B cell (primary cell): ENCODE data around the gene ARMS2.

Experiments used
- CTCF ChIP-seq: fragments of 200-600 bp; IDR thresholded peaks from one replicate; pipeline ENCODE4 v1.8.0; 2022; ENCODE audit warnings: antibody characterized with exemption, mild to moderate bottlenecking
- EZH2 ChIP-seq: IDR thresholded peaks from 2 replicates; pipeline ENCODE4 v1.6.1; 2012; ENCODE audit warnings: borderline replicate concordance, low read depth, mild to moderate bottlenecking, moderate library complexity, low read length; ENCODE audit not compliant: insufficient read depth, poor library complexity, severe bottlenecking

DNA sequence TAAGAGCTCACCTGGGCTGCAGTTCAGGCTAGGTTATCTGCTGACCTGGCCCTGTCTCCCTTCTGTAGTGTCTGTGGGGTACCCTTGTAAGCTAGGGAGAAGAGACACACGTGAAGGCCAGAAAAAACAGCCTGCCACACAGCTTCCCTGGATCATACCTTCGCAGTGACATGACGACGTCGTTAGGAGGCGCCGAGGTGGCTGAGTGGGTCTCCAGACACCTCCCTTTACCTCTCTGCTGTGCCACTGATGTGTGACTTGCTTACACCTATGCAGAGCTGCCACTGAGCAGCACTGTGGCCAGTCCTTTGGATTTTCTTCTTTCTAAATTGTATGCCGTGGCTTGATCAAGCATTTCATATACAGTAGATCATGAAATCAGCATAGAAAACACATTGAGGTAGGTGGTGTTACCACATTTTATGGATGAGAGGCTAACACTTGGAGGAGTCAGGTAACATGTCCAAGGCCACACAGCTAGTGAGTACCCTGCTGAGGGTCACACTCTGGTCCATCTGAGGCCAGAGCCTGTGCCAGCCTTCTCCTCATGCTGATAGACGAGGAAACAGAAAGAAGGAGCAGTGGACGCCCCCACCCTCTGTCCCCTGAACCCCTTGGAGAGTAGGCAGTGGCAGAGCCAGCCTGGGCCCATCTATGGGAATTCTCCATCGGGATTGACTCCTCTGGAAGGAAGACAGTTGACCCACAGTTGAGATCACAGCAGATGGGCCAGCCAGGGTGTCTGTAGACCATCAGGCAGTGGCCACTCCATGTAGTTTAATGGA, 30.0 kb downstream of the ARMS2 start:
- TF ChIP-seq CTCF (no peak), EZH2 (no peak)
